Measurements from ENCODE around the gene RIMS1.

The RIMS1 gene

GRCh38 chr6:72422171-72422570, 535.8 kb downstream of the RIMS1 start:
- H3K9me3 ChIP-seq (ENCODE audit: control insufficient read depth, insufficient read depth, low read length), result no peaks in the 10 kb centered on the region
- no peaks in the 10 kb centered on the region for H3K36me3 ChIP-seq (ENCODE audit: control insufficient read depth, insufficient read depth, low read length)
- H3K4me3 ChIP-seq (ENCODE audit: low read depth, low read length), result no peak overlapping the region
- H3K27me3 ChIP-seq (ENCODE audit: control insufficient read depth, insufficient read depth, low read length), result no peaks in the 10 kb centered on the region
- 0 out of 2 replicates have a peak, but pooled peaks cover 3% of the 10 kb centered on the region for H3K4me1 ChIP-seq (ENCODE audit: control insufficient read depth, insufficient read depth, low read length)
- H3K9ac ChIP-seq (ENCODE audit: low read depth, low read length), result no peak overlapping the region
- no peak overlapping the region for H3K27ac ChIP-seq (ENCODE audit: low read depth, low read length)

- H3K4me1 ChIP-seq (ENCODE audit: control insufficient read depth, insufficient read depth, low read length), result no peaks in the 10 kb centered on the region
- no peak overlapping the region for H3K4me3 ChIP-seq (ENCODE audit: low read depth, low read length)
- no peaks in the 10 kb centered on the region for H3K27me3 ChIP-seq (ENCODE audit: control insufficient read depth, insufficient read depth, low read length)
- no peak overlapping the region for H3K9ac ChIP-seq (ENCODE audit: low read depth, low read length)
- H3K27ac ChIP-seq (ENCODE audit: low read depth, low read length), result no peak overlapping the region
- no peaks in the 10 kb centered on the region for H3K36me3 ChIP-seq (ENCODE audit: control insufficient read depth, insufficient read depth, low read length)
- H3K9me3 ChIP-seq (ENCODE audit: control insufficient read depth, insufficient read depth, low read length), result no peaks in the 10 kb centered on the region
These were observed 538.1 kb downstream of the RIMS1 start for GRCh38 chr6:72424476-72424875.

- no peak overlapping the region for H3K27ac ChIP-seq (ENCODE audit: low read depth, low read length)
- no peaks in the 10 kb centered on the region for H3K36me3 ChIP-seq (ENCODE audit: control insufficient read depth, insufficient read depth, low read length)
- no peaks in the 10 kb centered on the region for H3K4me1 ChIP-seq (ENCODE audit: control insufficient read depth, insufficient read depth, low read length)
- H3K9ac ChIP-seq (ENCODE audit: low read depth, low read length), result no peak overlapping the region
- no peak overlapping the region for H3K4me3 ChIP-seq (ENCODE audit: low read depth, low read length)
- H3K9me3 ChIP-seq (ENCODE audit: control insufficient read depth, insufficient read depth, low read length), result no peaks in the 10 kb centered on the region
- H3K27me3 ChIP-seq (ENCODE audit: control insufficient read depth, insufficient read depth, low read length), result no peaks in the 10 kb centered on the region
These were observed 538.8 kb downstream of the RIMS1 start for GRCh38 chr6:72425003-72425681.

GRCh38 chr6:72440611-72441010, 554.3 kb downstream of the RIMS1 start:
- peaks cover 16% of the 10 kb centered on the region for H3K4me1 ChIP-seq (ENCODE audit: control insufficient read depth, insufficient read depth, low read length)

GRCh38 chr6:72446430-72446829, 560.1 kb downstream of the RIMS1 start:
- H3K4me3 ChIP-seq (ENCODE audit: low read depth, low read length), result no peak overlapping the region
- H3K9me3 ChIP-seq (ENCODE audit: control insufficient read depth, insufficient read depth, low read length), result no peaks in the 10 kb centered on the region
- H3K9ac ChIP-seq (ENCODE audit: low read depth, low read length), result no peak overlapping the region
- no peak overlapping the region for H3K27ac ChIP-seq (ENCODE audit: low read depth, low read length)
- peaks cover 15% of the 10 kb centered on the region for H3K4me1 ChIP-seq (ENCODE audit: control insufficient read depth, insufficient read depth, low read length)
- H3K36me3 ChIP-seq (ENCODE audit: control insufficient read depth, insufficient read depth, low read length), result no peaks in the 10 kb centered on the region
- H3K27me3 ChIP-seq (ENCODE audit: control insufficient read depth, insufficient read depth, low read length), result no peaks in the 10 kb centered on the region

More at GRCh38 chr6:72440611-72441010, 554.3 kb downstream of the RIMS1 start:
- Histone ChIP-seq H3K27me3 (ENCODE audit: control insufficient read depth, insufficient read depth, low read length) (no peaks in the 10 kb centered on the region), H3K4me3 (ENCODE audit: low read depth, low read length) (no peak overlapping the region), H3K9me3 (ENCODE audit: control insufficient read depth, insufficient read depth, low read length) (no peaks in the 10 kb centered on the region), H3K9ac (ENCODE audit: low read depth, low read length) (no peak overlapping the region), H3K27ac (ENCODE audit: low read depth, low read length) (no peak overlapping the region), H3K36me3 (ENCODE audit: control insufficient read depth, insufficient read depth, low read length) (no peaks in the 10 kb centered on the region)
